Right lung (tissue), 5 donors: ENCODE data around the gene ATXN10. TPM values are rescaled to one million over a fixed set of nuclear protein-coding genes. Genes with fewer than 3 reads are reported as not detected.
"Not testable (repeated sequence)": the region's sequence is repeated elsewhere in the genome, so short reads cannot be mapped to it uniquely, and the experiment has no call there.

Experiments used
- DNase-seq, 2 donors: peaks; one replicate each; pipeline ENCODE4 v3.0.0-alpha.2; 2013
- polyA plus RNA-seq, 5 donors: library from polyadenylated mRNA; unstranded; fragments of 120-200 nt; gene quantifications; one replicate each; pipeline versions ENCODE4 v1.2.1 to v1.2.3, GENCODE V29; 2013; ENCODE audit warnings: inconsistent platforms in 1 of 5, low replicate concordance in 1 of 5; ENCODE audit not compliant: insufficient read length in 5 of 5, insufficient read depth in 1 of 5

The ATXN10 gene
- polyA plus RNA-seq, 5 donors, result 226 to 310 (median 249) TPM

DNA sequence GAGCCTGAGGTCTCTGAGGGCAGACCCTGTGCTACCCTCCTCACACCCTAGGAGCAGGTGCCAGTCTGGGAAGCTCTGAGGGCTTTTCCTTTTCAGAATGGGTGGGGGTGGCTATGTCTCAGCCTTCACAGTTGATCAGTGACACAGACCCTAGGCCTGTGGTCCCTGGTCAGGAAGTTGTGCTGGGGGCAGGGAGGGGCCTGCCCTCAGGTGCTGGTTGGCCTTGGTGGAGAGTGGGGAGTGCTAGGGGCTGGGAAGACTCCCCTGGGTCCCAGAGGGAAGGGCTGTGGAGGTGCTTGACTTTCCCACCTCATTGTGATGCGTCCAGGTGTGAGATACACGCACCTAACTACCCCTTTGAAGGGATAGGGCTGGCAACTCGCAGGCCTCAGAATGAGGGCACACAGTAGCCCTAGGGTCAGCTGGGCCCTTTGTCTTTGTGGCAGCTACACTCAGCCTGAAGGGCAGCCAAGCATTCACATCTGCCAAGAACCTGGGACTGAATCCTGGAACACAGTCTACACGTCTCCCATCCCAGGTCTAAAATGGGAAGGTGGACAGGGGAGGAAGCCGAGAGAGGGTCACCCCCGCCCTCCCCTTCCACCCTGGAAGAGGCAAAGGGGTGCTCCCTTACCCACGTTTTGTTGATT lies 31.2 kb upstream of the ATXN10 start:
- no peak for DNase-seq

DNA sequence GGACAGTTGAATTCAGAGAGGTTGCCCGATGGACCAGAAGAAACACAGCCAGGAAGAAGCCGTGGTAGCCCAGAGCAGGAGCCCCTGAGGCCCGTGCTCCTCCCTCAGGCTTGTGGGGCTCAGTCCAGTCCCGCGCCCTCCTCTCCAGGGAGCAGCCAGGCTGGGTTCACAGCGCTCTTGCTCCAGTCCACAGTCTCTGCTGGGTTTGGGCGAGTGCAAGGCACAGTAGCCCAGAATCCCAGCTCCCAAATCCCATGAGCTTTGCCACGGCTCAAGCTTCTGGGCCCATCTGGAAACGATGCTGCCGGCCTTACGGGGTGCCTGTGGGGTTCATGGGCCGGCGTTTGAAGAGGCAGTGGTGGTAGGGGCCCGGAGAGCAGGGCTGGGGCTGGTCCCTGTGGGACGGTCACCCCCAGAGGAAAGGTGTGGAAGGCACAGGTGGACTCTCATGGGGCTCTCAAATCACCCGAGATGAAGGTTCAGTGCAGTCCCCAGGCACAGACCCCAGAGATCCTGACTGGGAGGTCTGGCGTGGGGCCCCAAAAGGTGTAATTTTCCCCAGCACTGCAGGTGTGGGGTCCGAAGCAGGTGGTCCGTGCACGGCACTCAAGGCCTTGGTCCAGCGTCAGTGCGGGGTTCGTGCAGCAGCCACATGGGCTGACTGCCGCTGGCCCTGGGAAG lies 30.6 kb upstream of the ATXN10 start:
- DNase-seq, result no peak

DNA sequence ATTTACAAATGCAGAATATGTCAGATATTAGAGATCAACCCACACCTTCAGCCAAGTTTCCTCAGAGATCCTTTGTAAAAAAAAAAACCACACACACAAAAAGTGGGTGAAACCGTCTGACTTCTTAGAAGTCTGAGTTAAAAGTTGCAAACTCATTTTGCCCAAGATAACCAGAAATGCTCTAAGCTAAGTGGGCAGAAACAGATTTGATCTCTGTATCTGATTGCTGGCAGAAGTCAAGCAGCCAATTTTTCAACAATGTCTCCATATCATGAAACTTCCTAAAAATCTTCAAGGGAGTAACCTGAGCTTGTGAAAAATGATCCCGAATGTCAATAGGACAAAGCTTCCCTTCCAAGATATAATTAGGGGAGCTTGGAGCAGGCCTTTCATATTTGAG lies 28.6 kb upstream of the ATXN10 start:
- DNase-seq, result no peak

DNA sequence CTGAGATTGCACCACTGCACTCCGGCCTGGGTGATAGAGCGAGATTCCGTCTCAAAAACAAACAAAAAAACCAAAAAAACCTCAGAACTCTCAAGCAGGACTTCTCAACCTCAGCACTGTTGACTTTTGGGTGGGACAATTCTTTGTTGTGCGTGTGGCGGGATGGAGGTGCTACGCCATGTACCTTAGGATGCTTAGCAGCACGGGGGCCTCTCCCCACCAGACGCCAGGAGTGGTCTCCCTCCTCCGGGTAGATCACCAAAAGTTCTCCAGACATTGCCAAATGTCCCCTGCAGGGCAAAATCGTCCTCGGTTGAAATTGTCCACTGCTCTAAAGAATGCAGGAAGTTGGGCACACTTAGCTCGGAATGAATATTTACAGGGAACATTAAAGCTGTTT lies 26.9 kb upstream of the ATXN10 start:
- no peak for DNase-seq

DNA sequence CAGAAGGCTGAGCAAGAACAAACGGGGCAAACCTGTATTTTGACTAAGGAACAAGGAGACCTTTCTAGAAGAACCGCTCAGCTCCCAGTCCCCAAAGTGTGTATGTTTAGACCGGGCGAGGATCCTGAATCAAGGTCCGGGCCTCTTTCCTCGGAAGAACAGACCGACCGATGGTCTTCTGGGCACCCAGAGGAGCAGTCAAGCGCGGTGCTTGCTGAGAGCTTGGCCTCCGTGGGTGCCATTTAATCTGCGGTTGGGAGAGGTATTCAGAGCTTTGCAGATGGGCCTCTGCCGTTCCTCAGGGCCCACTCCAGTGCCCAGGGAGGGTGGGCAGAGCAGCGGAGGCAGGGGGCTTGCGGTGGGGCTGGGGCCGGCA lies 26.5 kb upstream of the ATXN10 start:
- no peak for DNase-seq

DNA sequence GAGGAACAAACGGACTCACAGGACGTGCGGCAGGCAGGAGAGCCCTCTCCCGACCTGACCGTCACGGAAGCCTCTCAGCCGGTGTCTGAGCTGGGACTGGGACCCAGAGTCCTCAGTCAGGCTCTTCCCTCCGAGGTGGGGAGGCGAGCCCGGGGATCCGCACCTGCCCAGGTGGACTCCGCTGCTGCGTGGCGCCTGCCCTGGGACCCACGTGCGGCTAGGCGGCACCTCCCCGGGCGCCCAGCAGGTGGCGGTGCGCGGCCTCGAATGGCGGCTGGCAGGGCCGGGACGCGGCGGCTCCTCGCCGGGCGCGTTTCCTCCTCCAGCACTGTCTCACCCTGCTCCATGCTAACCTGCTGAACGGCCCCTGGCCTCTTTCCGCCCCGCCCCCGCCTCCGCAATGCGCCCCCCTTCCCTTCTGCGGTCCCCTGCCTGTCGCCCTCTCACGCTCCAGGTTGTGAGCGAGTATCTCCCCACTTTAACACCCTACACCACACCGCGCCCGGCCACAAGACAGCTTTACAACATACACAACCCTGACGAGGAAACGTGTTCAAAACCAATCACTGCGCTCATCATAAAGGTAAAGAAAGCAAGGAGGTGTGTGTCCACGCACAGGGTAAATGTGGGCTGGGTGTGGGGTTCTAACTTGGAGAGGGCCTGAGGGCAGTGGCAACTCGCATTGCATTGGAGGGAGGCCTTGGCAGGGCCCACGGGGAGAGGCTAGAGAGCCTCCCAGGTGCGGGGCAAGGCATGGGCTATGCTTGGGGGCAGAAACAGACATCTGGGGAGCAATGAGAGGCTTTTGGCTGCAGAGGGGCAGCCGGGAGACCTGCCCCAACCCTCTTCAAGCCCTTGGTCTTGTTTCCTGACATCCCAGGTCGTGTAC lies 25.9 kb upstream of the ATXN10 start:
- DNase-seq, result peak; percentile 53 to 55

DNA sequence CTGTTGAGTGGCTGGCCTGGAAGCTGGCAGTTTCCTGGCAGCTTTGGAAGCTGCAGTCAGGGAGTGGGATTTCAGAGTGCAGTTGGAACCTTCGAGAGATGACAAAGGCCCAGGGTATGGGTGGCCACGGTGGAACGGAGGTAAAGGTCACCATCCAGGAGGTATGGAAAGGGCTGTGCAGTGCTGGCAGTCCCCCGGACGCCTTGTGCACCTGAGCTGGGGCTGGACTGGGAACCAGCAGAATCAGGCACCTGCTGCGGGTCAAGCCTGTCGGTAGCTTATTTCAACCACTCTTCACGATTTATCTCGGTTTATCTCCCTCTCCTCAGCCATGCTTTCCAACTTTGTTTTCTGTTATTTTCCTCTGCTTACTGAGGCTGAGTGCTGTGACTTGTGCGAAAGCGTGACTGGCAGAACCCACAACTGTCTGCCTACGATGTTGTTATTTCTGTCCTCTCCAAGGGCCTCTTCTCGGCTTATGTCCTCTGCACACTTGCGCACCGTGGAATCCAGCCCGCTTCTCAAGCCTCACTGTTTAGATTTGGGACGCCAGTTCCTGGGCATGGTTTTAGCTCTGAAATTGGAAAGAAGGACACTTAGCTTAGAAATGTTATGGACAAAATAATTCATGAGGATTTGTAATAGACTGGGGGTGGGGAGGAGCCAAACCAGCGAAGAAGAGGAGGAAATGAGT lies 24.0 kb upstream of the ATXN10 start:
- no peak for DNase-seq

DNA sequence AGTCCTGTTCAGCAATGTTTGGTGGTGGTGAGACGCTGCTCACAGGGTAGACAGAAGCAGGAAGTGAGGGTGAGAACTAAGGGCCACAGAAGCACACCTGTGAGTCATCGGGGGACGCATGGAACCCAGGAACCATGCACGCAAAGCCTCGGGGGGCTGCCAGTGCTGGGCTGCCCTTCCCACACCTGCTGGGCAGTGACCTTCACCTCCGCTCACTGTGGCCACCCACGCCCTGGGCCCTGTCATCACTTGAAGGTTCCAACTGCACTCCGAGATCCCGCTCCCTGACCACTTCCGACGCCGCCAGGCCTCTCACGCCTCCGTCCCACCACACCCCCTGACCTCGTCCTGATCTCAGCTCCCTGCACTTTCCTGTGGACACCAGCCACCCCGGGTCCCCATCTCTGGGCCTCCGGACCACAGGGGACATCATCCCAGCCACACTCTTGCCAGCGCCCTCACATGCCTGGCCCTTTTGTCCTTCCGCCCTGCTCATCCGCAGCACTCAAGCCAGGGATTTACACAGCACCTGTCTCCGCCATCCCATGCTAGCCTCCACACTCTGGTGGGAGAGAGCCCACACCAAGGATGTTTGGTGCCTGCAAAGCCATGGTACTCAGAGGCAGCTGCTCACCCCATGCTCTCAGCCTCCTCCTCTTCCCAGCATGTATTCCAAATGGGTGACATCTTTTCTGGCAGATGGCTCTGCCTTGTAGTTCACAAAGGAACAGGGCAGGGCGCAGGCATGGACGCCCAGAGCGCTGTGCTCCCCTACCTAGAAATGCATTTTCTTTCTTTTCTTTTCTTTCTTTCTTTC lies 23.1 kb upstream of the ATXN10 start:
- DNase-seq, result no peak

DNA sequence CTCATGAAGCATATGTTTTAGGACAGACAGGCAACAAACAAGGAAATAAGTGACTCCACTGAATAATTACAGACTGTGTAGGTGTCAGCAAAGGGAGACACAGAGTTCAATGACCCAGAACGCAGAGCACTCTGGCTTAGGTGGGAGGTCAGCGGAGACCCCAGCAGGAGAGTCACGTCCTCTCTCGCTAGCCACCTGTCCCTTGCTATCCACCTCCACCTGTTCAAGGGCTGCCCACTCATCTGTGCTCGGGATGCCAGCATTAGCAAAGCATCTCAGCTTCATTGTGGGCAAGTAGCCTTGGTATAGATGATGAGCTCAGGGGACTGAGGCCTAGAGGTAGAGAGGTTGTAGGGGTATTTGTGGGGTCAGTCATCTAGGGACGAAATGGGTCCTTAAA lies 21.8 kb upstream of the ATXN10 start:
- DNase-seq, result no peak

DNA sequence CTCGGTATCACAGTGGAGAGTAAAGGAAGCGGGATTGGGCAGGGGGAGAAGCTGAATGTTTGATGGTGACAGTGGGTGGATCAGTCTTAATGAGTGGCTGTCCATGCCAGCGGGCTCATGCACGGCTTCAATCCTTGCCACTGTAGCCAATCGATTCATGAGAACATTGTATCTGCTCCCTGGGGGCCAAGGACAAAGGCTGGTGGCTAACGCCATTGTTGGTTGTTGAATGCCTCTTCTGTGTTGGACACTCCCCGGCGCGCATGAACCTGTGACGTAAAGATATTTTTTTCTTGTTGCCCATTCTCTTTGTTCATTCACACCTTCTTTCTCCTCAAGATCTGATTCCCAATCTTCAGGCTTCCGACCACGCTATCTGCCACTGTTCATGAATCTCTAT lies 20.9 kb upstream of the ATXN10 start:
- DNase-seq, result no peak

DNA sequence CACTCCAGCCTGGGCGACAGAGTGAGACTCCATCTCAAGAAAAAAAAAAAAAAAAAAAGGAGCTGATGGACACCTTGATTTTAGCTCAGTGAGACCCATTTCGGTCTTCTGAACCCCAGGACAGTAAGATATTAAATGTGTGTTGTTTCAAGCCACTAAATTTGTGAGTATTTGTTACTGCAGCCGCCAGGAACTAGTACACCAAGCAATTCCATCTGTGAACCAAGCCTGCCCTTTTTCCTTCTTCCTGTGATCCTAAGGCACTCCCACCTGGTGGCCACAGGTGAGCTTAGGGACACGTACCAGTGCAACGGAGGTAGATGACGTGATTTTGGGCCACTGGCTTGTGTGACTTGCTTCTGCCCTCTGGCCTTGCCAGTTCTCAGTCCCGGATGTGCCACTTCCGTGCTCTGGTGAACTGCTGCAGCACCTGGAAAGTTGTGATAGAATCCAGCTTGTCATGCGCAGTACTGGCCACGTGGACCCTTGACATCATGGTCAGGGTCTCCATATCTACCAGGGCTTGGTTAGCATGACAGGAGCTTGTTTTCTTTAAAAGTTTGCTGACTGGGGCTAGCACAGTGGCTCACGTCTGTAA lies 19.6 kb upstream of the ATXN10 start:
- DNase-seq, result no peak

DNA sequence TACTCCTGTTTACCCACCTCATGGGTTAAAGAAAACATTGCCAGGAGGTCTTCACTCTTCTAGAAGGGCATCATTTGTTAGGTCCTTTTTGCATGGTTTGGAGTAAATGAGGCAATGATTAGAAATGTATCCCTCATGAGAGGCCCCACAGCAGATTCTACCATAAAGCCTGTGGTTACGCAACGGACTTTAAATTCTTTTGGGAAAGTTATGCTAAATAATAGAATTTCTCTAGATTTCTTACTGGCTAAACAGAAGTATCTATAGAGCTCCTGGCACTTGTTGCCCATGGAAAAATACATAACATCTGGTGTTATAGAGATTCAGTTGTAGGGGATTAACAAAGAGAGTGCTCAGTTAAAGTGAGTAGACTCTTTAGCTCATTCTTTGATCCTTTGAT lies 15.1 kb upstream of the ATXN10 start:
- no peak for DNase-seq

DNA sequence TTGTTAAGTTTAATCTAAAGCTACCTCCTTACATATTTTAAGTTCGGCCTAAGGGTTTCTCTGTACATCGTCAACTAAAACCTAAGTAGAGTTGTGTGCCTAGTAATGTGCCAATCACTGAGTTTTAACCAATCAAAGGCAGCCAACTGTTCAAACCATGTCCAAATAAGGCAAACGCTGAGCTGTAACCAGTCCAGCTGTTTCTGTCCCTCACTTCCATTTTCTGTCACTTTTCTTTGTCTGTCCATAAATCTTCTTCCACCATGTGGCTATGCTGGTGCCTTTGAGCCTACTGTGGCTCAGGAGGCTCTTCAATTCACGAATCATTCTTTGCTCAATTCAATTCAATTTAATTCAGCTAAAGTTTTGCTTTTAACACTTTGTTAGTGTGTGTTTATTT lies 13.9 kb upstream of the ATXN10 start:
- no peak for DNase-seq

DNA sequence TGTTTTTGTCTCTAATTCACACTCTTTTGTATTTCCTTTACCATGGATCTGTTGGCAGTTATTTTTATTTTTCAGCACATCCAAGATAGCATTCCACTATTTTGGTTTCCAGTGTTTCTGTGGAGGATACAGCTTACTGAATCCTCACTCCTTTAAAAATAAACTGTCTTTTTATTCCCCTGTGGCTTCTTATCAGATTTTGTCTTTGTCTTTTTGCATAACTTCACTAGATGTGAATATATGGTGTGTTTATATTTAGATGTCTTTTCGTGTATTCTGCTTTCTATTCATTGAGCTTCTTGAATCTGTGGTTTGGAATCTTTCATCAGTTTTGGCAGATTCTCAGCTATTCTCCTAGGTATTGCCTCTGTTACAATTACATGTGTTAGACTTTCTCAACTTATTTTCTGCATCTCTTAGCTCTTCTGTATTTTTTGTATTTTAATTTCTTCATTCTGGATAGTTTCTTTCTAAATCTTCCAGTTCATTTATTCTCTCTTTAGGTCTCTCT lies 7.4 kb upstream of the ATXN10 start:
- no peak for DNase-seq

DNA sequence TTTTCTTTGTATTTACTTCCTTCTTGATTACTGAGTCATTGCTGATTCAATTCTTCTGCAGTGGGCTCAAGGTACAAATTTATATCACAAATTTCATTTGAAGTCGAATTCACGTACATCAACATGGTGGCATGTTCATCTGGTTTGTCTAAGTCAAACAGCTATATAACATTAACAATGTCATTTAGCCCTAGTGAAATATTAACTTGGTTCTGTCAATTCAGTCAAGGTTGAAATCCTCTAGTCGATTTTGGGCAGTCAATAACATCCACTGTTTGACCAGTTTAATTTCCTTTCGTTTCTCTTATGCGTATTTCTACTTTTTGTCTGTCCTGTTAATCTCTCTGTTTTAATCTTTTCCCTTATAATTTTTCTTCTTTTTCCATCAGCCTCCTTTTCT lies 4.1 kb upstream of the ATXN10 start:
- no peak for DNase-seq

DNA sequence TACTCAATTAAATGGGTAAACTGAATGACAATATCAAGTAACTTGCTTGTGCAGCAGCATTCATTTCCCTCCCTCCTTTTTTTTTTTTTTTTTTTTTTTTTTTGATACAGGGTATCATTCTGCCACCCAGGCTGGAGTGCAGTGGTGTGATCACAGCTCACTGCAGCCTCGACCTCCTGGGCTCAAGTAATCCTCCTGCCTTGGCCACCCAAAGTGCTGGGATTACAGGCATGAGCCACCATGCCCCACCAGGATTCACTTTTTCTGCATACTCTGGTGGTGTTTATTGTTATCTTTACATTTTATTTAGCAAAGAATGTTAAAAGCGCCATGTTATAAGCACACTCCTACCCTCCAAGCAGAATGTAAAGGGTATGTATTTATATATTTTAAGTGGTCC lies 1.3 kb upstream of the ATXN10 start:
- DNase-seq, result not testable (repeated sequence)

DNA sequence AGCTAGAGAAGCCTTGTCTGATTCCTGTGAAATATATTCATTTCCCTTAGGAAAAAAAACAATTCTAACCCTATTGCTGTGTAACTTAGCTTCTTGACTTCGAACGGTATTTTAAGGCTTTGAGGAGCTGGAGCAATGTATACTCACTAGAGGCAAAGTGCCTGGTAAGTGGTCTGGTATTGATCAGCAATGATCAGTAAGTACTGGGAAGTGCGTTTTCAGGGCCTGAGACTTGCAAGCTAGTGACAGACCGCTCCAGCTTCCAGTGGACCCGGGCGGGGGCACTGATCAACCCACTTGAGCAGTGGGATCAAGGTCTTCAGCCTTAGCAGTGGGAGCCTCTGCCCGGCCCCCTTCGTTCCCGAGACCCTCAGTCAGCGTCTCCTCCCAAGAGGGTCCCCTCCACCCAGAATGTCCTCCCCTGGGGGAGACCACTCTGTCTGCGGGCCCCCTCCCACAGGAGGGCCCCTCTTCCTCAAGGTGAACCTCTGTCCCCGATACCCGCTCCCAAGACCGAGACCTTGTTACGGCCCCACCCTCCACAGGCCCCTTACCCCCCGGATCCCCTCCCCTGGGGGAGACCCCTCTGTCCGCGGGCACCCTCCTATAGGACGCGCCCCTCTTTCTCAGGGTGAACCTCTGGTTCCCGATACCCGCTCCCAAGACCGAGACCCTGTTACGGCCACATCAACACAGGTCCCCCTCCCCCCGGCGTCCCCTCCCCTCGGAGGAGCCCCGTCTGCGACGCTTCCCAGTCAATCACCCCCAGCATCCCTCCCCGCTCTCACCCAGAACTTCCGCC lies 452 bp upstream of the ATXN10 start:
- DNase-seq, result no peak

DNA sequence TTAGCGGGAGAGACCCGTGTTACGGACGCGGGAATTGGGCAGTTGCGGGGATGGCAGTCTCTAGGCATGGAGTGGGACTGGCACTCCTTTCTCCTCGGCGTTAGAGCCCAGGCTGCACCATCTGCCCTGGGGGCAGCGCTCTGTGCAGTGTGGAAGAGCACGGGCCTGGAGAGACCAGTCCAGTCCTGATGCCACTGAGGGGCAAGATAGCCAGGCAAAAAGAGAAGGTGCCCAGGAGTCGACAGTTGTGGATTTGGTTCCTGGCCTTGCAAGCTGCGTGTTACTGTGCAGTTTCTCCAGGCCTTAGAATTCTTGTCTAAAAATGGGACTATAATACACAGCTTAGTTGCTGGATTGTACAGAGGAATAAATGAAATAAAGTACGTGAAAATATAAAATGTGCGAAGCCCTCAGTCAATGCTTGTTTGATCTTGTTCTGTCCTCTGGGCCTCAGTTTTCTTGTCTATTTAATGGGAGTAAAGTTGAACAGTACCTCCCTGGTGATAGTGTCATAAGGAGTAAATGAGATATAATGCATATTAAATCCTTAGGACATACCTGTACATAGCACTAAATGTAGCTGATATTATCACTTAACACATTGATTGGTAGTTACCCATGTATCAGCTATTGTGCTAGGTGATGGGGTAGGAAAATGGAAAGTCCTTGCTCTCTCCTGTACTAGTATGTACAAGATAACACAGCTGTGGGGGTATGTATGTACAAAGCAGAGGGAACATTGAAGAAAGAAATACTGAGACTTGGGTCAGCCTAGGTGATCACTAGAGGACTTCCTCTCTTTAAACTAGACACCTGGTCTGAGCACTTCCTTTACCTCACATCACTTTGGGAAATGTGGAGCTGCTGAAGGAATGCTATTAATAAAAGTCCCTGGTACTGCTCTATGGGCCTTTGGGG lies 1.2 kb downstream of the ATXN10 start:
- no peak for DNase-seq
